Gastroesophageal sphincter (tissue), 3 donors: ENCODE results near the gene TRIO.

ENCODE experiments used
- POLR2A ChIP-seq, 2 donors: fragments of 450-650 bp; IDR thresholded peaks; one replicate each; pipeline ENCODE4 v1.6.1; 2017; ENCODE audit warnings: antibody characterized with exemption in 2 of 2, mild to moderate bottlenecking in 2 of 2, moderate library complexity in 1 of 2
- POLR2AphosphoS5 ChIP-seq: sonication (generic); formaldehyde crosslinking; IDR thresholded peaks from one replicate; pipeline ENCODE4 v1.6.1; 2017; ENCODE audit warnings: antibody characterized with exemption
- TF ChIP-seq, protein P1 (sequence below), 4 experiments: fragments of 200-600 bp in 2 of 4; fragments of 450-650 bp in 2 of 4; sonication (generic) in 1 of 4; IDR thresholded peaks; one replicate each; pipeline ENCODE4 v1.5.1; 2017 to 2019; ENCODE audit warnings: antibody characterized with exemption in 4 of 4, mild to moderate bottlenecking in 2 of 4, moderate library complexity in 2 of 4

GRCh38 chr5:14545862-14546261 is 402.7 kb downstream of the TRIO start:
- TF ChIP-seq, protein P1, sequence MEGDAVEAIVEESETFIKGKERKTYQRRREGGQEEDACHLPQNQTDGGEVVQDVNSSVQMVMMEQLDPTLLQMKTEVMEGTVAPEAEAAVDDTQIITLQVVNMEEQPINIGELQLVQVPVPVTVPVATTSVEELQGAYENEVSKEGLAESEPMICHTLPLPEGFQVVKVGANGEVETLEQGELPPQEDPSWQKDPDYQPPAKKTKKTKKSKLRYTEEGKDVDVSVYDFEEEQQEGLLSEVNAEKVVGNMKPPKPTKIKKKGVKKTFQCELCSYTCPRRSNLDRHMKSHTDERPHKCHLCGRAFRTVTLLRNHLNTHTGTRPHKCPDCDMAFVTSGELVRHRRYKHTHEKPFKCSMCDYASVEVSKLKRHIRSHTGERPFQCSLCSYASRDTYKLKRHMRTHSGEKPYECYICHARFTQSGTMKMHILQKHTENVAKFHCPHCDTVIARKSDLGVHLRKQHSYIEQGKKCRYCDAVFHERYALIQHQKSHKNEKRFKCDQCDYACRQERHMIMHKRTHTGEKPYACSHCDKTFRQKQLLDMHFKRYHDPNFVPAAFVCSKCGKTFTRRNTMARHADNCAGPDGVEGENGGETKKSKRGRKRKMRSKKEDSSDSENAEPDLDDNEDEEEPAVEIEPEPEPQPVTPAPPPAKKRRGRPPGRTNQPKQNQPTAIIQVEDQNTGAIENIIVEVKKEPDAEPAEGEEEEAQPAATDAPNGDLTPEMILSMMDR (IDR thresholded peaks at IDR 0.05) = no peak
- TF ChIP-seq POLR2AphosphoS5 (no peak), POLR2A (IDR thresholded peaks at IDR 0.05) (no peak)
